Smooth muscle cell (in vitro differentiated cells): ENCODE data around the gene THOC5. TPM values are rescaled to one million over a fixed set of nuclear protein-coding genes. Genes with fewer than 3 reads are reported as not detected.
A peak's percentile ranks its signal among the peaks of the same experiment; 100 is the strongest.

ENCODE experiments used
- DNase-seq: peaks from one replicate; lab custom pipeline; 2025; ENCODE audit not compliant: unreplicated experiment; lab: John Stamatoyannopoulos, UW
- H2AFZ ChIP-seq: fragments of 200-600 bp; sonication (generic); 2 replicates; pipeline ENCODE4 v1.6.0; 2016; ENCODE audit warnings: antibody characterized with exemption, low read depth, mild to moderate bottlenecking
- H3F3A ChIP-seq: fragments of 200-600 bp; sonication (generic); 2 replicates; pipeline ENCODE4 v1.6.0; 2017; ENCODE audit warnings: antibody characterized with exemption, low read depth
- H3K27ac ChIP-seq: fragments of 200-600 bp; sonication (generic); 2 replicates; pipeline ENCODE4 v1.5.1; 2016; ENCODE audit warnings: low read depth, mild to moderate bottlenecking
- H3K27me3 ChIP-seq: fragments of 200-600 bp; sonication (generic); 2 replicates; pipeline ENCODE4 v1.6.1; 2016; ENCODE audit warnings: low read depth, mild to moderate bottlenecking
- H3K36me3 ChIP-seq: fragments of 200-600 bp; sonication (generic); 2 replicates; pipeline ENCODE4 v1.5.1; 2016; ENCODE audit warnings: low read depth
- H3K4me1 ChIP-seq: fragments of 200-600 bp; sonication (generic); 2 replicates; pipeline ENCODE4 v1.5.1; 2016; ENCODE audit warnings: low read depth
- H3K4me2 ChIP-seq: fragments of 200-600 bp; sonication (generic); 2 replicates; pipeline ENCODE4 v1.6.0; 2016; ENCODE audit warnings: mild to moderate bottlenecking
- H3K4me3 ChIP-seq: fragments of 200-600 bp; sonication (generic); 2 replicates; pipeline ENCODE4 v1.5.1; 2016; ENCODE audit warnings: mild to moderate bottlenecking
- H3K79me2 ChIP-seq: fragments of 200-600 bp; sonication (generic); 2 replicates; pipeline ENCODE4 v1.6.0; 2016; ENCODE audit warnings: low read depth, mild to moderate bottlenecking
- H3K9ac ChIP-seq: fragments of 200-600 bp; sonication (generic); 2 replicates; pipeline ENCODE4 v1.6.0; 2016; ENCODE audit warnings: low read depth
- H3K9me3 ChIP-seq: fragments of 200-600 bp; sonication (generic); replicated peaks from 2 replicates; pipeline ENCODE4 v1.5.1; 2016; ENCODE audit warnings: low read depth
- H4K20me1 ChIP-seq: fragments of 200-600 bp; sonication (generic); 2 replicates; pipeline ENCODE4 v1.6.0; 2016; ENCODE audit warnings: low read depth
- WGBS: methylation state at CpG from one replicate; pipeline ENCODE4 v1.1.7; 2016; ENCODE audit warnings: low lambda C conversion rate; 5-methylcytosine and 5-hydroxymethylcytosine counted together
- polyA plus RNA-seq: library from polyadenylated mRNA; unstranded; fragments of >200 nt; fragmentation: Nextera tagmentation; extraction: Ambion mirVana; gene quantifications from 2 replicates; pipeline ENCODE4 v1.2.1, GENCODE V29; 2016
- total RNA-seq: library from RNA; depleted of rRNA; stranded (reverse); fragments of >200 nt; gene quantifications from 2 replicates; pipeline ENCODE4 v1.2.3, GENCODE V29; 2014
- TF ChIP-seq, protein P1 (sequence below): fragments of 200-600 bp; sonication (generic); IDR thresholded peaks from 2 replicates; pipeline ENCODE4 v1.5.1; 2017; ENCODE audit warnings: borderline replicate concordance, mild to moderate bottlenecking, antibody characterized with exemption; ENCODE audit not compliant: insufficient read depth, poor library complexity, severe bottlenecking

Gene THOC5
- total and polyA plus RNA-seq, 2 experiments from 2014 or later: 13.7 to 21.7 TPM

DNA sequence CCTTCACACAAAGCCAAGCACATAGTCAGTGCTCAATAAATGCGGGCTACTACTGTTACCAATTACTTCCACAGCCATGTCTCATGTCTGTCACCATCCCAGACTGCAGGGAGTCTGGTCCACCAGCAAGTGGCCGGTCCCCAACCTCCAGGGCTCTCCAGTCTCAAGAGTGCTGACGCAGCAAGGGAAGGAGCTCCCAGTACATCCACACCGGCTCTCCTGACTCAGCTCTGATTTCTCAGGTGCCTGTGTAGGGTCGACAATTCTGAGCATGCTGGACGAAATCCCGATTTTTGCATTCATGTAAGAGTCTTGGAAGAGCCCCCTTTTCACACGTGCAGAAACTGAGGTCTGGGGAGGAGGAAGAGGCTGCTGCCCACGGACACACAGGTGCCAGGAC is 83.8 kb downstream of the THOC5 start:
- peak overlapping the region; percentile 46 for H3K4me3 ChIP-seq
- DNase-seq: no peak
- no peaks in the 10 kb centered on the region for H3K4me1 ChIP-seq
- no peaks in the 10 kb centered on the region for H3K79me2 ChIP-seq
- H3K27ac ChIP-seq: no peak overlapping the region
- H4K20me1 ChIP-seq: no peaks in the 10 kb centered on the region
- TF ChIP-seq, protein P1, sequence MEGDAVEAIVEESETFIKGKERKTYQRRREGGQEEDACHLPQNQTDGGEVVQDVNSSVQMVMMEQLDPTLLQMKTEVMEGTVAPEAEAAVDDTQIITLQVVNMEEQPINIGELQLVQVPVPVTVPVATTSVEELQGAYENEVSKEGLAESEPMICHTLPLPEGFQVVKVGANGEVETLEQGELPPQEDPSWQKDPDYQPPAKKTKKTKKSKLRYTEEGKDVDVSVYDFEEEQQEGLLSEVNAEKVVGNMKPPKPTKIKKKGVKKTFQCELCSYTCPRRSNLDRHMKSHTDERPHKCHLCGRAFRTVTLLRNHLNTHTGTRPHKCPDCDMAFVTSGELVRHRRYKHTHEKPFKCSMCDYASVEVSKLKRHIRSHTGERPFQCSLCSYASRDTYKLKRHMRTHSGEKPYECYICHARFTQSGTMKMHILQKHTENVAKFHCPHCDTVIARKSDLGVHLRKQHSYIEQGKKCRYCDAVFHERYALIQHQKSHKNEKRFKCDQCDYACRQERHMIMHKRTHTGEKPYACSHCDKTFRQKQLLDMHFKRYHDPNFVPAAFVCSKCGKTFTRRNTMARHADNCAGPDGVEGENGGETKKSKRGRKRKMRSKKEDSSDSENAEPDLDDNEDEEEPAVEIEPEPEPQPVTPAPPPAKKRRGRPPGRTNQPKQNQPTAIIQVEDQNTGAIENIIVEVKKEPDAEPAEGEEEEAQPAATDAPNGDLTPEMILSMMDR: no peak
- peak overlapping the region; percentile 75 for H2AFZ ChIP-seq
- no peaks in the 10 kb centered on the region for H3K36me3 ChIP-seq
- no peak overlapping the region for H3K9ac ChIP-seq
- H3K27me3 ChIP-seq: peaks cover 43% of the 10 kb centered on the region
- 25% methylated on average over 9 of the region's 9 CpGs for WGBS
- H3K9me3 ChIP-seq: no peaks in the 10 kb centered on the region
- H3F3A ChIP-seq: no peaks in the 10 kb centered on the region
- H3K4me2 ChIP-seq: peak overlapping the region; percentile 88

DNA sequence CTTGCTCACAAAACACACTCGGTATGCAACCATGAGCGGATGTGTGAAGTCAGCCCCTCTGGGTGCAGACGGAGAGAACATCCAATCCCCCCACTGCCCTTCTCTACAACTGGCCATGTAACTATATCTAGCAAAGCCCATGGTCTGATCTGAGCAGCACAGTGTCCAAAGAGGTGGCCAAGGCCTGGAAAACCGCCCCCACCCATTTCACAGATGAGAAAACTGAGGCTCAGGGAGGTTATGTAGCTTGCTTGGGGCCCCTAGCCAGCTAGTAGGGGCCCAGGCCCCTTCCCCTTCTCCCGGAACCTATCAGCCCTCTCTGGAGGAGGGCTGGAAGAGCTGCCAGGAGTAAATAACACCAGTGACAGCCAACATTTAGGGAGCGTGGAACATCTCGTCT is 89.0 kb downstream of the THOC5 start:
- Histone ChIP-seq H3K27ac (no peak overlapping the region), H3K27me3 (peaks cover 25% of the 10 kb centered on the region), H3K79me2 (no peaks in the 10 kb centered on the region), H3K4me2 (no peak overlapping the region), H3K9ac (no peak overlapping the region), H3K36me3 (no peaks in the 10 kb centered on the region), H3K4me1 (no peaks in the 10 kb centered on the region), H3K9me3 (no peaks in the 10 kb centered on the region), H3K4me3 (no peak overlapping the region), H3F3A (no peaks in the 10 kb centered on the region), H4K20me1 (no peaks in the 10 kb centered on the region), H2AFZ (no peak overlapping the region)
- no peak for DNase-seq
- TF ChIP-seq, protein P1: no peak
- WGBS: 92% methylated on average over 7 of the region's 7 CpGs

DNA sequence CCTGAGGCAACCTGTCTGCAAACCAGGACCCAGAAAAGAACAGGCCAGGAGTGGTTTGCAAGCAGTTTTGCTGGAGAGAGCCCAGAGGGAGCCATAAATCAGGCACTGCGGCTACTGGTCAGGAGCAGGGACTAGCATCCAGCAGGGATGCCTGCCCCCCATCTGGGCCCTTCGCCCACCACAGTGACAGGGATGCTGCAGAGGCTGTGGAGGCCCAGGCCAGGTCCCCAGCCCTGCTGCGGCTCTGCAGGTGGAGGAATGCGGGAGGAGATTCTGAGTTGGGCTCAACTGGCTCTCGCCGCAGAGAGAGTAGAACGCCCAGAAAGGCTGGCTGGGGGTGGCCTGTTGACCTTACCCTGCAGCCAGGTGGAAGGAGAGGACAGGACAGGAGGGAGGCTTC is 89.9 kb downstream of the THOC5 start:
- Histone ChIP-seq H3K4me2 (no peak overlapping the region), H3K27ac (no peak overlapping the region), H3K36me3 (no peaks in the 10 kb centered on the region), H3K9me3 (no peaks in the 10 kb centered on the region), H3F3A (no peaks in the 10 kb centered on the region), H3K4me3 (no peak overlapping the region), H3K27me3 (peaks cover 15% of the 10 kb centered on the region), H4K20me1 (no peaks in the 10 kb centered on the region), H2AFZ (no peak overlapping the region), H3K4me1 (no peaks in the 10 kb centered on the region), H3K79me2 (no peaks in the 10 kb centered on the region), H3K9ac (no peak overlapping the region)
- TF ChIP-seq, protein P1: no peak
- no peak for DNase-seq
- WGBS: 84% methylated on average over 7 of the region's 7 CpGs

DNA sequence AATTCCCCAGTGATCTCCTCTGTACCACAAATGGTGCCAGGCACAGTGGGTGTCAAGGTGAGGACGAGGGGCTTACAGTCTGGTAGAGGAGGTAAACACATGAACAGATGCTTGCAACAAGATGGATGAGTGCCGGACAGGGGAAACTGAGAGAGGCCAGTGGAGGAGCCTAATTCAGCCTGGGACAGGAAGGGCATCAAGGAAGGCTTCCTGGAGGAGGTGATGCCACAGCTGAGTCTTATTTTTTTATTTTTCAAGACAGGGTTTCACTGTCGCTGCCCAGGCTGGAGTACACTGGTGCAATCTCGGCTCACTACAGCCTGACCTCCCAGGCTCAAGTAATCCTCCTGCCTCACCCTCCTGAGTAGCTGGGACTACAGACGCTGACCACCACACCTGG is 92.3 kb downstream of the THOC5 start:
- Histone ChIP-seq H3F3A (no peaks in the 10 kb centered on the region), H4K20me1 (no peaks in the 10 kb centered on the region), H3K4me1 (peaks cover 2% of the 10 kb centered on the region), H2AFZ (no peak overlapping the region), H3K4me3 (no peak overlapping the region), H3K27ac (no peak overlapping the region), H3K9me3 (no peaks in the 10 kb centered on the region), H3K9ac (no peak overlapping the region), H3K36me3 (no peaks in the 10 kb centered on the region), H3K27me3 (no peaks in the 10 kb centered on the region), H3K4me2 (no peak overlapping the region), H3K79me2 (no peaks in the 10 kb centered on the region)
- TF ChIP-seq, protein P1: no peak
- 94% methylated on average over 5 of the region's 5 CpGs for WGBS
- no peak for DNase-seq
